ENCODE data around the gene LCMT2.

Gene LCMT2

DNA sequence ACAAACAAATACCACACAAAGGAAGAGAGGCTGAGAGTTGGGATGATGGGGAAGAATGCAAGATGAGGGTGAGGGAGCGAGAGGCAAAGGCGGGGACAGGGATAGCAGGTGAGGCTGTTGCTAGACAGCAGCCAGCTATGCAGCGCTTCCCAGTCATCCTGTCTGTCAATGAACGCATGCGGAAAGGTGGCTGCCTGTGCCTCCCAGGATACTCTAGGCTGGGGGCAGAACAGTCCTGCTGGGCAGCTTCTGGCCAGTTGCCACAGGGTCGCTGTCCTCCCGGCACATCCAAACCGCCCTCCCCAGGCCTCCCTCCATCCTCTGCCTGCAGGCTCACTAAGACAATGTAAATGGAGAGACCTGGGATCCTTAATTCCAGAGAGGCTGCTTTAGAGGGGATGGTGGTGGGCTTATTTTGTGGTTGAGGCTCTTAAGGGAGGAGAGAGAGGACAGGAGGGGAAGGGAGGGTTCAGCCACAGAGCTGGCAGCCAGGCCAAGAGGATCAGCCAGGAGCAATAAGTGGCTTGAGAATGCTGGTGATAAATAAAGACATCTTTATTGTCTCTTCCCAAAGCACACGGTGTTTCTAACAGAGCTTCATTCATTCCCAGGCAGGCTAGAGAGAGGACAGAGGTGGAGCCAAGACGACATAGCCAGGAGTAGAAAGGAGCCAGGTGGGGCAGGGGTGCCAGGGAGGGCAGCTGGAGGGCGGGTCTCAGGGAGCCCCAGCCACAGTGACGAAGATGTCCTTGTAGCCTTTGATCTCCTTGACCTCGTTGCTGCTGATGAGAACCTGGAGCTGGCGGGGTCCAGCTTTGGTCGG lies 54.4 kb downstream of the LCMT2 start:
- no peak overlapping the region for H3K4me3 ChIP-seq (ENCODE audit: low read length)
- no peak for TF ChIP-seq ZNF274 (IDR thresholded peaks at IDR 0.05; ENCODE audit: low read depth, low read length)

GRCh38 chr15:43274136-43274535 lies 56.2 kb downstream of the LCMT2 start:
- TF ChIP-seq ZNF274 (IDR thresholded peaks at IDR 0.05; ENCODE audit: low read depth, low read length), result no peak

More at GRCh38 chr15:43274136-43274535, 56.2 kb downstream of the LCMT2 start:
- no peak overlapping the region for H3K4me3 ChIP-seq (ENCODE audit: low read length)
